PC-3 (cell line): Measurements from ENCODE around the gene EVA1A. TPM values are rescaled to one million over a fixed set of nuclear protein-coding genes. Genes with fewer than 3 reads are reported as not detected.

Source experiments
- ATAC-seq: fragments of 200-7000 bp; cut with Tn5 transposase; 2 replicates; pipeline ENCODE4 v1.9.1; 2020; ENCODE audit warnings: mild to moderate bottlenecking, moderate library complexity
- BruUV-seq: library from RNA; stranded (reverse); fragments of 400-500 nt; replicated peaks from 2 replicates; lab custom pipeline; 2021; lab: Mats Ljungman, UMichigan
- CTCF ChIA-PET: fragments of 300-600 bp; sonication (Branson Sonifier 250); formaldehyde crosslinking; loops from one replicate; lab custom pipeline; 2022; ENCODE audit warnings: antibody characterized with exemption; lab: Charles Lee
- POLR2A ChIA-PET: fragments of 300-600 bp; sonication (Branson Sonifier 250); formaldehyde crosslinking; loops from one replicate; lab custom pipeline; 2022; ENCODE audit warnings: antibody characterized with exemption; ENCODE audit not compliant: unreplicated experiment; lab: Charles Lee
- DNase-seq: peaks from one replicate; pipeline ENCODE4 v3.0.0-alpha.2; 2015
- H2AFZ ChIP-seq: fragments of 300-600 bp; sonication (generic); 2 replicates; pipeline ENCODE4 v1.6.0; 2016; ENCODE audit warnings: antibody characterized with exemption, low read length
- H3F3A ChIP-seq: fragments of 300-600 bp; sonication (generic); one replicate; pipeline ENCODE4 v1.6.0; 2017; ENCODE audit warnings: antibody characterized with exemption, low read length, control low read depth, mild to moderate bottlenecking; ENCODE audit not compliant: unreplicated experiment
- H3K27ac ChIP-seq: fragments of 300-600 bp; sonication (generic); 2 replicates; pipeline ENCODE4 v1.5.1; 2016; ENCODE audit warnings: mild to moderate bottlenecking, low read length
- H3K27me3 ChIP-seq: fragments of 300-600 bp; sonication (generic); 2 replicates; pipeline ENCODE4 v1.6.1; 2016; ENCODE audit warnings: low read length, mixed read lengths
- H3K36me3 ChIP-seq: fragments of 300-600 bp; sonication (generic); 2 replicates; pipeline ENCODE4 v1.6.1; 2016; ENCODE audit warnings: low read depth, mixed run types, low read length, mixed read lengths
- H3K4me1 ChIP-seq: fragments of 300-600 bp; sonication (generic); 2 replicates; pipeline ENCODE4 v1.5.1; 2016; ENCODE audit warnings: low read length; ENCODE audit not compliant: insufficient read depth
- H3K4me2 ChIP-seq: fragments of 300-600 bp; sonication (generic); 2 replicates; pipeline ENCODE4 v1.6.0; 2016; ENCODE audit warnings: low read length
- H3K4me3 ChIP-seq: fragments of 300-600 bp; sonication (generic); 2 replicates; pipeline ENCODE4 v1.5.1; 2016; ENCODE audit warnings: mild to moderate bottlenecking, low read length, mixed read lengths
- H3K79me2 ChIP-seq: fragments of 300-600 bp; sonication (generic); 2 replicates; pipeline ENCODE4 v1.6.1; 2017; ENCODE audit warnings: low read length, mixed read lengths
- H3K9ac ChIP-seq: fragments of 300-600 bp; sonication (generic); 2 replicates; pipeline ENCODE4 v1.6.0; 2016; ENCODE audit warnings: mild to moderate bottlenecking, low read length
- H3K9me2 ChIP-seq: fragments of 300-600 bp; sonication (generic); replicated peaks from 2 replicates; pipeline ENCODE4 v1.6.1; 2016; ENCODE audit warnings: mixed run types, low read length, mixed read lengths
- H3K9me3 ChIP-seq: fragments of 300-600 bp; sonication (generic); 2 replicates; pipeline ENCODE4 v1.6.1; 2016; ENCODE audit warnings: low read length, mixed read lengths
- H4K20me1 ChIP-seq: fragments of 300-600 bp; sonication (generic); 2 replicates; pipeline ENCODE4 v1.6.1; 2016; ENCODE audit warnings: low read length, mixed read lengths
- CTCF ChIP-seq: fragments of 300-600 bp; sonication (generic); conservative IDR thresholded peaks from 2 replicates; pipeline ENCODE4 v1.5.1; 2017; ENCODE audit warnings: antibody characterized with exemption, low read depth, mild to moderate bottlenecking, low read length
- EZH2 ChIP-seq: fragments of 300-600 bp; sonication (generic); IDR thresholded peaks from one replicate; pipeline ENCODE4 v1.6.1; 2017; ENCODE audit warnings: antibody characterized with exemption, mild to moderate bottlenecking, low read length; ENCODE audit not compliant: unreplicated experiment
- EZH2phosphoT487 ChIP-seq: fragments of 300-600 bp; sonication (generic); IDR thresholded peaks from 2 replicates; pipeline ENCODE4 v1.6.1; 2018; ENCODE audit warnings: mild to moderate bottlenecking, antibody characterized with exemption, low read length, borderline replicate concordance
- intact Hi-C: fragments of 100-400 bp; cut with micrococcal nuclease; formaldehyde crosslinking; loops from 2 replicates; pipeline ENCODE4 v1.9.0; 2023
- total RNA-seq: library from RNA; depleted of rRNA; stranded (reverse); fragments of >200 nt; gene quantifications from 2 replicates; pipeline ENCODE4 v1.2.3, GENCODE V29; 2014

EVA1A gene
- total RNA-seq, 1 experiment from 2014 or later, result 48.9 TPM

GRCh38 chr2:75608684-75609333 lies 48.1 kb upstream of the EVA1A start:
- intact Hi-C loops, result loop anchor here (1.0 to 5.0 kb wide), 4 partner anchors 19 to 145 kb away; no protein-coding TSS in a partner anchor
- Histone ChIP-seq H4K20me1 (no peaks in the 10 kb centered on the region), H3K4me3 (peak overlapping the region; percentile 53; the same call in 1 of the 2 replicates), H3K27ac (peak overlapping the region; percentile 93; the same call in 1 of the 2 replicates), H3K79me2 (no peaks in the 10 kb centered on the region), H3K36me3 (no peaks in the 10 kb centered on the region), H3K27me3 (no peaks in the 10 kb centered on the region), H3K4me1 (peaks cover 60% of the 10 kb centered on the region), H3F3A (peaks cover 9% of the 10 kb centered on the region), H3K4me2 (peak overlapping the region; percentile 84), H3K9me3 (no peaks in the 10 kb centered on the region), H2AFZ (peak overlapping the region; percentile 83), H3K9ac (no peak overlapping the region; the same call in 1 of the 2 replicates), H3K9me2 (no peaks in the 10 kb centered on the region)
- peak; percentile 80 for DNase-seq
- BruUV-seq, result no TSS peak
- POLR2A ChIA-PET, result no interaction called here
- ATAC-seq, result peak; percentile 52
- CTCF ChIA-PET, result interaction anchor here (0.9 to 1.4 kb wide), 3 partner anchors 19 to 143 kb away, joined by 5 to 7 read pairs (median 6); no protein-coding TSS in a partner anchor
- peak; percentile 96 for TF ChIP-seq CTCF
- TF ChIP-seq EZH2phosphoT487, result no peak

GRCh38 chr2:75607988-75608683 lies 47.4 kb upstream of the EVA1A start:
- H3F3A ChIP-seq, result peaks cover 12% of the 10 kb centered on the region
- peak; percentile 61 for DNase-seq
- no peaks in the 10 kb centered on the region for H4K20me1 ChIP-seq
- H3K79me2 ChIP-seq, result no peaks in the 10 kb centered on the region
- intact Hi-C loops, result loop anchor here (5.0 kb wide), 2 partner anchors 86 to 126 kb away; no protein-coding TSS in a partner anchor
- peaks cover 60% of the 10 kb centered on the region for H3K4me1 ChIP-seq
- H3K27ac ChIP-seq, result peak overlapping the region; percentile 93
- no peaks in the 10 kb centered on the region for H3K9me2 ChIP-seq
- H3K4me2 ChIP-seq, result peak overlapping the region; percentile 84
- no peaks in the 10 kb centered on the region for H3K27me3 ChIP-seq
- H3K9me3 ChIP-seq, result no peaks in the 10 kb centered on the region
- no peaks in the 10 kb centered on the region for H3K36me3 ChIP-seq
- ChIA-PET POLR2A (no interaction called here), CTCF (interaction anchor here (0.9 to 1.4 kb wide), 3 partner anchors 20 to 143 kb away, joined by 5 to 7 read pairs (median 6); no protein-coding TSS in a partner anchor)
- TF ChIP-seq EZH2phosphoT487 (no peak), EZH2 (no peak), CTCF (no peak)
- ATAC-seq, result peak; percentile 13
- H2AFZ ChIP-seq, result peak overlapping the region; percentile 83
- no TSS peak for BruUV-seq
- no peak overlapping the region for H3K9ac ChIP-seq
- peak overlapping the region; percentile 53; the same call in 1 of the 2 replicates for H3K4me3 ChIP-seq
